HG02970 (cell line): Measurements from ENCODE around the gene MVK.

Source experiments
- ATAC-seq: cut with Tn5 transposase; IDR thresholded peaks from one replicate; pipeline ENCODE4 v1.9.1; 2021; ENCODE audit warnings: mild to moderate bottlenecking, moderate library complexity, moderate number of reproducible peaks; ENCODE audit not compliant: unreplicated experiment, low FRiP score

The MVK gene

GRCh38 chr12:109573029-109573913 is at the start of gene MVK, which contains the start of gene MMAB:
MVK (plus strand) TSS chr12:109573794; CDS start chr12:109574823, 1,029 bp downstream.
MMAB (minus strand) TSS chr12:109573504; CDS start chr12:109573480, 24 bp downstream.
- peak; percentile 93 for ATAC-seq

- no peak for ATAC-seq
These were observed 48.9 kb upstream of the MVK start for GRCh38 chr12:109524466-109525278.

DNA sequence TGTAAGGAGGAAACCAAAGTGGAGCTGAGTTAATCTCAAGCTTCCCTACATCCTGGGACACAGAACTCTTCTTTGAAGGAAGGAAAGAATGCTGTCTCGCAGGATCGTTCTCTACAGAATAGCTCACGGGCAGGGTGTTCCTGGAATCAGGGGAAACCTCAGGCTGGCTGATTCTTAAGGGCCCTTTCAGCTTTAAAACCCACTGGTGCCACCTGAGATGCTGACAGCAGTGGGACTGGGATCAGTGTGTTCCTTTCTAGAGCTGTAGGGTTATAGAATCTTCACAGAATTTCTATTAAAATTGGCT is 48.4 kb upstream of the MVK start:
- no peak for ATAC-seq

GRCh38 chr12:109527489-109528123 is 46.0 kb upstream of the MVK start:
- ATAC-seq: no peak

DNA sequence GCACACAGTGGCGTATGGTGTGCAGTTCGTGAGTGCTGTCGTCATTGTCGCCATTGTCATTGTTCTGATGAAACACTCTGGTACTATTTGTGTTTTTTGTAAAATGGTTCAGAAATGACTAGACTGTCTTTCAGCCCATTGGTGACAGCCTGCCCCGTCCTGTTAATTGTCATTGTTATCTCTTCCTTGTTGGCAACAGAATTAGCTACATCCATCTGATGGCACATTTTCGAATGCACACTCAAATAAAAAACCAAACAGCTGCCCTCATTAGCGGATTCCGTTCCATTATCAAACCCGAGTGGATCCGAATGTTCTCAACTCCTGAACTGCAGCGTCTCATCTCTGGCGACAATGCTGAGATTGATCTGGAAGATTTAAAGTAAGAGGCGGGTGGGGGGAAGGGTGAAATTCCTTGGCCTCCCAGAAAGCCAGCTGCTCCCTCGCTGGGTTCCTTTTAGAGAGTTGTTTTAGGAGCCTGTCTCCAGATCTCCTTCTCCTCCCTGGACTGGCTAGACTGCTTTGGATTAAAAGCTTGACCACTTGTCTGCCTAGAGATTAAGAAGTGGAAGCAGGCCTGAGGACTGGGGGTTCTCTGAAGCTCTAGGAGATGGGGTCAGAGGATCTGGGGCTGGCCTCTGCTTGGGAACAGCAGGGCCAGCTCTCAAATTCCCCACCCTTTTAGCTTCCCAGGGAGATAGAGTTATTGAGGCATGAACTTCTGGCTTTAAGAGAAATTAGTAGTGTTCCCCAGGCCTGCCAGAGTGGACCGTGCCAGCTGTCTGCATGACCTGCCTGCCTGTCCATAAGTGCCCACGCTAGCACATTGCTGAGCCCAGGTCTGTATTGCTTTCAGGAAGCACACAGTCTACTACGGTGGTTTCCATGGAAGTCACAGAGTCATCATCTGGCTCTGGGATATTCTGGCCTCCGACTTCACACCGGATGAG is 43.6 kb upstream of the MVK start:
- no peak for ATAC-seq

- ATAC-seq: no peak
These were observed 42.2 kb upstream of the MVK start for GRCh38 chr12:109531411-109531810.

- no peak for ATAC-seq
These were observed 40.7 kb upstream of the MVK start for GRCh38 chr12:109532721-109533486.

- no peak for ATAC-seq
These were observed 40.2 kb upstream of the MVK start for GRCh38 chr12:109533487-109533740.

GRCh38 chr12:109534456-109534855 is 39.1 kb upstream of the MVK start:
- no peak for ATAC-seq

- no peak for ATAC-seq
These were observed 38.2 kb upstream of the MVK start for GRCh38 chr12:109535231-109535862.

GRCh38 chr12:109535863-109536250 is 37.7 kb upstream of the MVK start:
- ATAC-seq: no peak

- no peak for ATAC-seq
These were observed 36.5 kb upstream of the MVK start for GRCh38 chr12:109537136-109537535.

GRCh38 chr12:109538191-109538863 is 35.3 kb upstream of the MVK start:
- ATAC-seq: no peak

- no peak for ATAC-seq
These were observed 34.1 kb upstream of the MVK start for GRCh38 chr12:109539508-109539907.

GRCh38 chr12:109540526-109541412 is 32.8 kb upstream of the MVK start:
- no peak for ATAC-seq

GRCh38 chr12:109541413-109541726 is 32.2 kb upstream of the MVK start:
- no peak for ATAC-seq

GRCh38 chr12:109542014-109542413 is 31.6 kb upstream of the MVK start:
- ATAC-seq: no peak

GRCh38 chr12:109542876-109543275 is 30.7 kb upstream of the MVK start:
- no peak for ATAC-seq
